Measurements from ENCODE around the gene ZNF281.
"Not testable (repeated sequence)": the region's sequence is repeated elsewhere in the genome, so short reads cannot be mapped to it uniquely, and the experiment has no call there.

The ZNF281 gene

DNA sequence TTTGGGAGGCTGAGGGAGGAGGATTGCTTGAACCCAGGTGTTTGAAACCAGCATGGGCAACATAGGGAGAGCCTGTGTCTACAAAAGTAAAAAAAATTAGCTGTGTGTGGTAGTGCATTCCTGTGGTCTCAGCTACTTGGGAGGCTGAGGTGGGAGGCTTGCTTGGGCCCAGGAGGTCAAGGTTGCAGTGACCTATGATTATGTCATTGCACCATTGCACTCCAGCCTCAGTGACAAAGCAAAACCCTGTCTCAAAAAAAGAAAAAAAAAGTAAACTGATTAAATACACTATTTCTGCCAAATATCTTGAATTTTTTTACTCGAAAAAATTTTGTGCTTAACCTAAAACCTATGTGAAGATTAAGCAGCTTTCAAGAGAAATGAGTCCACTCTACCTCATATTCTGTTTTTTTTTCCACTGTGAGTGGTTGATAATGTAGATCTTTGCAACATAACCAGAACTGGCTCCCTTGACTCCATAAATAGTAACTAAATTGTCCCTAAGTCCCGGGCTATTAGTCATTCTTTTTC lies 19.4 kb upstream of the ZNF281 start:
- DNase-seq: no peak

DNA sequence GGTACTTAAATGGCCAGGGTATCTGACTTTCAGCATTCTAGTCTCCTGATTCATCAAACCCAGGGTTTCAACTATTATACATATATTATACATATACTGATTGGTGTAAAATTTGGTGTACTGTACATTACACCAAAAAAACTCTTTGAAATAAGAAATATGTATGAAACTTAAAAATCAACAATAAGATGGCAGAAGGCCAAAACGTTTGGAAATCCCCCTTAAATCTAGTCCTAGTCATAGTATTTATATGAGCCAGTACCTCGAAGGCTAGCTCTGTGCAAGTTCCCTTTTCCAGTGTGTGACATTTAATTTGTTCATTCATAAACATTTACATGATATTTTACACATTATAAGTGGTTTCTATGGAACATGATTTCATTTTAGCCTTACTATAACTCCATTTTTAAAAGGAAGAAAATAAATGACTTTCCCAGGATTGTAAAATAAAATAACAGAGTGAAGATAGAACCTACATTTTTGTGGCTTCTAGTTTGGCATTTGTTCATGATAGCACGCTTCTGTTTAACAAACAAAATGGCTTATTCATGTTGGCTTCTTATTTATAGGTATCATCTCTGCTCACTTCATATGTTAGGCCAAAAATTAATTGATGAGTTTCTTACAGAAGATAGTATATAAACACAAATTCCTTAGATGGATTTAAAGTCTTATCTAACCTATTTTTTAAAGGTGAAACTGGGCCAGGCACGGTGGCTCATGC lies 18.8 kb upstream of the ZNF281 start:
- peak; percentile 17 to 76 (median 41) for DNase-seq

DNA sequence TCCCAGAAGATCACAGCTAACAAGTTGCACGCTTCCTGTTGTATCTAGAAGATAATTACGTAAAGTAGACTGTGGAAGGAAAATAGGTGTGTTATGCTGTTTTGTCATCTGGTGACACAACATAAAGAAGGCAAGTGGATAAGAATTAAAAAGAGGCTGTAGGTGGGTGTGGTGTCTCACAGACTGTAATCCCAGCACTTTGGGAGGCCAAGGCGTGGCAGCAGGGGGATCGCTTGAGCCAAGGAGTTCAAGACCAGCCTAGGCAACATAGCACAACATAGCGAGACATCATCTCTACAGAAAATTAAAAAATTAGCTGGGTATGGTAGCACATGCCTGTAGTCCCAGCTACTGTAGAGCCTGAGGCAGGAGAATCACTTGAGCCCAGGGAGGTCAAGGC lies 17.9 kb upstream of the ZNF281 start:
- DNase-seq: no peak

DNA sequence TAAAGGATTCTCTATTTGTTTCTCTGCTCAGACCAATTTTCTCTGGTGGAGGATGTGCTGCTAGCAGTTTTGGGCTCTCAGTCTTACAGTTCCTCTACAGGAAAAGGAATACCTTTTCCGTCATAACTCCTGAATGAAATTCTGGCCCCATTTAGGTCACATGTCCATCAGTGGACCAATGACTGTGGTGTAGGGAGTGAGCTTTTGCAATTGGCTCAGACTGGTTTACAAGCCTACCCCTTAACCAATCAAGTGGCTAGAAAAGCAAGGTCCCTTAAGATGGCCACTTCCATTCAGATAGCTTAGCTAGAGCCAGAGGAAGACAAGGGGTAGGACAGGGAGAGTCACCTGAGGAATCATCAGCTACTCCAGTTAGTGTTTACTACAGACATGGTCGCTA lies 16.4 kb upstream of the ZNF281 start:
- DNase-seq: no peak

DNA sequence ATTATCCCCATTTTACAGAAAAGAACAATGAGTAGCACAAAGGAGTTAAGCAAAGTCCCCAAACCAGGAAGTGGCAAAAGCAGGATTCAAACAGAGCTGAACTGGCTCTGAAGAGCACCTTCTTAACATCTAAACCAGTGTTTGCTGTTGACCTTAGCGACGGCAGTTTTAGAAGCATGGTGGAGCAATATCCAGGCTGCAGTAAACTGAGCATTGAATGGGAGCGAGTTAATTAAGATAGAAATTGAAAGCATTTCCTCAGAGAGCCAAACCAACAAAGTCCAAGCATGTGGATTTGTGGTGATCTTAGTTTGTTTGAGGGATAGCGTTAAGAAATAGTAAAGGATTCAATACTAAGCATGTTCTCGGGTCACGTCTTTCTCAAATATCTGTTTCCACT lies 13.4 kb upstream of the ZNF281 start:
- DNase-seq: no peak

DNA sequence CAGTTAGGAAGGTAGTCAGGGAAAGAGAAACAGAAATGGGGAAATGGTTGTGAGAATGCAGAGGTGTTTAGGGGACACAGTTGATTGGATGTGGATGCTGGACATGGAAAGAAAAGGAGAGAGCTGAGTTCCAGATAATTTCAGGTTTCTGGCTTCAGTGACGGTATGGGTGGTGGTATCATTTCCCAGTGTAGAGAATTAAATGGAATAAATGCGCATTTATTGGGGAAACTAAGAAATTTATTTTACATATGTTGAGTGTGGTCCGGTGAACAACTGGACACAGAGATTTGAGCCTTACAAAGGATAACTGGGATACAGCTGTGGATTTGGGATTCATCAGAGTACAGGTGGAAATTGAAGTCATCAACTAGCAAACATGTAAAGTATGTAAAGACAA lies 12.4 kb upstream of the ZNF281 start:
- DNase-seq: no peak

DNA sequence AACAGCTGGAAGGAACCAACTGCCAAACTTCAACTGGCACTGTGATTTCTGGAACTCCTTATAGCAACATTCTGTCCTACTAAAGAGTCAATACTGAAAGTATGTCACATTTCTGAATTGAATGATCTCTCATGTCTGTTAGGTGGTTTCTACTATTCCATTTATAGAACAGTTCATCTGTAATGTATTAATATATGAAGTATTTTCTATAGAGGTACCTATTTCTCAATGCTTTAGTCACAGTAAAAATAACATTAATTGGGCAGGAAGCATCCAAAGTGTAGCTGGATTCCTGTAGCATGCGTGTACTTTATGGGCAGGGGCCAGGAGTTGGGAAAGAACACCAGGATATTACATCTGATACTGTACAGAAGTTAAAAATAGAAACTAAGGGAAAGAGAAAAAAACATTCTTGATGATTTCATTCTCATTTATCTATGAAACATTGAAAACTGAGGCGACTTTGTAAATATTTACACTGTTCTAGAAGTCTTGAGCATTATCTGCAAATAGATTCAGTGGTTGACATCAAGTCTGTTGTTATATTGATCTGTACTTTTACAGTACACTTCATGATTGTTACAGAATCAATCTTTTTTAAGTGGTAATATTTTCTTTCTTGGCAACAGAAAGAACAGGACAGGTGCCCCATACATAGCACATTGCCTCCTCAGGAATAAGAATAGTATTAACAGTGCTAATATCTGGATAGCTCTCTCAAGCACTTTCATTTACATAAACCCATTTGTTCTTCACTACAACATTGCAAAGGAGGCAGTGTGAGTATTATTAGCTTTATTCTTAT lies 6.2 kb upstream of the ZNF281 start:
- peak in 3 of 4 experiments; percentile 14 to 37 (median 19) for DNase-seq

DNA sequence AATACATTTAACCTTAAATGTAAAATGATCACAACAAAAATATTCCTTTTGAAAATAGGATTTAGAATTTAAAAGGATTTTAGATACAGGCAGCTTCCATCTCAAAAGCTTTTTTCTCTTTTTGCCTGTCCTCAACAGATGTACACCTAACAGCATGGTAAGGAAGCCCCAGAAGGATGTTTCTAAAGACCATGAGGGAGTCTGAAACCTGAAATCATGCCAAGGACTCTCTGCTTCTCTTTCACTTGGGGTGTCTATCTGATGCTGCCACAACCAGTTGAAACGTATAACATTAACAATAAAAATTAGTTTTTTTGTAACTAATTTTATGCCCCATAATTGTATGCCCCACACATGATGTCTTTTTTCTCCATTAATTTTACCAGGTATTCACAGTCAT lies 5.4 kb upstream of the ZNF281 start:
- no peak for DNase-seq

DNA sequence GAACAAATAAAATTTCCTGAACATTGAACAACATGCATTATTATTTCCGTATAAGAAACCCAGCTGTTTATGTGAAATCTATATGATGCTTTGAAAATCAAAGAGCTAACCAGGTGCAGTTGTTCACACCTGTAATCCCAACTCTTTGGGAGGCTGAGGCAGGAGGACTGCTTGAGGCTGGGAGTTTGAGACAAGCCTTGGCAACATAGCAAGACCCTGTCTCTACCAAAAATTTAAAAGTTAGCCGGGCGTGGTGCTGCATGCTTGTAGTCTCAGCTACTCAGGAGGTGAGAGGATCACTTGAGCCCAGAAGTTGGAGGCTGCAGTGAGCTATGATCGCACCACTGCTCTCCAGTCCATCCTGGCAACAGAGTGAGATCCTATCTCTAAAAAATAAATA lies 4.8 kb upstream of the ZNF281 start:
- no peak for DNase-seq

DNA sequence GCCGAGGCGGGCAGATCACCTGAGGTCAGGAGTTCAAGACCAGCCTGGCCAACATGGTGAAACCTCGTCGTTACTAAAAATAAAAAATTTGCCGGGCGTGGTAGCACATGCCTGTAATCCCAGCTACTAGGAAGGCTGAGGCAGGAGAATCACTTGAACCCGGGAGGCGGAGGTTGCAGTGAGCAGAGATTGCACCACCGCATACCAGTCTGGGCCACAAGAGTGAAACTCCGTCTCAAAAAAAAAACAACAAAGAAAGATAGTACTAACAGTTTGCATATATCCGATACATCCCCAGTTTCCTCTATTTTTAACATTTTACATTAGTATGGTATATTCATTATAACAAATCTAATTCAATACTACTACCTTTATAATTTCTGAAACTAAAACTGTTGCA lies 3.9 kb upstream of the ZNF281 start:
- not testable (repeated sequence) for DNase-seq

DNA sequence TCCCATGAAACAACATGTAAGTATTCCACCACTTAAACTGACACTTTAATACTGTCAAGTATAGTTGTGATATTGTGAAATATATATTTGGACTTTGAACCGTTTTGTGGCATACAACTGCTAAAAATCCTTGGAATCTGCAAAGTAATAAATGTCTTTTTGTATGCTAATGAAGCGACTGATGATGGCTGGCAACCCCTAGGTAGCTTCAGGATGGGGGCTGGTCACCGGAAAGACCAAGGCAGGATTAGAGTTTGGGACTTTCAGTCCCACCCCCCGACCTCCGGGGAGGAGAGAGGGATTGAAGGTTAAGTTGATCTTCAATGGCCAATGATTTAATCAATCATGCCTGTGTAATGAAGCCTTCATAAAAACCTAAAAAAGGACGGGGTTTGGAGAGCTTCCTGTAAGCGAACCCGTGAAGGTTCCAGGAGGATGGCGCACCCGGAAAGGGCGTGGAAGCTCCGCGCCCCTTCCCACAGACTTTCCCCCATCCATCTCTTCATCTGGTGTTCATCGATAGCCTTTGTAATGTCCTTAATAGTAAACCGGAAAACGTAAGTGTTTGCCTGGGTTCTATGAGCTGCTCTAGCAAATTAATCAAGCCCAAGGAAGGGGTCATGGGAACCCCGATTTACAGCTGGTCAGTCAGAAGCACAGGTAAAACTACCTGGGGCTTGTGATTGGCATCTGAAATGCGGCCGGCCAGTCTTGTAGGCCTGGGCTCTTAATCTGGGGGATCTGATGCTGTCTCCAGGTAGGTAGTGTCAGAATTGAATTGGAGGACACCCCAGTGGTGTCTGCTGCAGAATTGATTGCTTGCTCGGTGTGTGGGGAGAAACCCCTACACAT lies 1.8 kb upstream of the ZNF281 start:
- no peak for DNase-seq

DNA sequence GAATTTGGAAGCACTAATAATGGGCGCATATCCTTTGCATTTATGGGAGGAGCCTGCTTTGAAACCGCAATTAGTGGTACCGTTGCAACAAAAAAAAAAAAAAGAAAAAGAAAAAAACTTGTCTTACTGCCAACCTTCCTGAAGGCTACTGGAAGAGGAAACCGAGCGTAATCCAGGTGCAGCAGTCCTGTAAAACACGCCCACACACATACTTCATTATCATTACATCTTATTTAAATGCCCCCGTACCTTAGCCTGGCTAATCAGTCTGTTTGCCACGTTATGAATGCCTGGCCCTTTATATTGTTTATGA lies 686 bp upstream of the ZNF281 start:
- DNase-seq: no peak

DNA sequence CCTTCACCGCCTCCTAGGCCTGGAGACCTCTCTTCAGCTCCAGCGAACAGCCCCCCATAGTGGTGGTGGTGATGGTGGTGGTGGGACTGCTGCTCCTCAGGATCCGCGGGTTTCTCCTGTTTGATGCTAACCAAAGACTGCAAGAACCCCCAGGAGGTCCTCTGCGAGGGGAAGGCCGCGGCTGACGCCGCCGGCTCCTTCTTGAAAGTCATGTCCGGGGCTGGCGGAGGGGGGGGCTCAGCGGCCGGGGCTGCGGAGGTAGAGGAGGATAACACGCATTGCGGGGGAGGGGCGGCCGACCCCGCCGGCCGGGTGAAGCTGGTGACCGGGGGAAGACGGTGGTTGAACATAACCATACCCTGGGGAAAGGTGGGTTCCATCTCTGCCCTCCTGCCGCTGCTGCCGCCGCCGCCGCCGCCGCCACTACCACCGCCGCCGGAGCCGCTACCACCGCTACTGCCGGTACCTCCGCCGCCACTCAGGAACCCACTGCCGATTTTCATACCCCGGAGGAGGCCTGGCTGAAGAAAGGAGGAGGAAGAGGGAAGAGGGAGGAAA lies 554 bp downstream of the ZNF281 start:
- peak in 3 of 4 experiments; percentile 13 to 49 (median 34) for DNase-seq

DNA sequence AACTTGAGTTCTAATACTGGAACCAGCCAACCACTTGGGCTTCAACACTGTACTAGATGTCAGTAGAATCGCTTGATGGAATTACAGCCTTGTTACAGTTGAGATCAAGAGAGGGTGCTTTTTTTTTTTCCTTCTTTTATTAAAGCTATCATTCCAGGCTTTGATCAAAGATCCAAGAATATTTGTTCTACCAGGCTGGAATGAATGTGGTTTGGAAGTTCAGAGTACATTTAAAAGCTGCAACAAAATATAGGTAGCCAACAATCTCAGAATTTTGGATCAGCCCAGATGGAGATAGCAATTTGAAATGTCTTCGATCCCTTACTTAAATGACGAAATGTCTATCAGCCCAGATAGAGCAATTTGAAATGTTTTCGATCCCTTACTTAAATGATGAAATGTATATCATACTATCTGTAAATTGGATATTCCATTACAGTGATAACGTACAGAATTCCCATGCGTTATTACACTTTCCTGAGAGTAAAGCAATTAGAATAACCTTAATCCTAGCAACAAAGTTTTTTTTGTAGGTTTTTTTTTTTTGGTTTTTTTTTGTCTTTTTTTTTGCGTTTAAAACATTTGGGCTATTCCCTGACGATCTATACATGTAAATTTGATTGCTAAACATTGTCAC lies 3.6 kb downstream of the ZNF281 start:
- no peak for DNase-seq

DNA sequence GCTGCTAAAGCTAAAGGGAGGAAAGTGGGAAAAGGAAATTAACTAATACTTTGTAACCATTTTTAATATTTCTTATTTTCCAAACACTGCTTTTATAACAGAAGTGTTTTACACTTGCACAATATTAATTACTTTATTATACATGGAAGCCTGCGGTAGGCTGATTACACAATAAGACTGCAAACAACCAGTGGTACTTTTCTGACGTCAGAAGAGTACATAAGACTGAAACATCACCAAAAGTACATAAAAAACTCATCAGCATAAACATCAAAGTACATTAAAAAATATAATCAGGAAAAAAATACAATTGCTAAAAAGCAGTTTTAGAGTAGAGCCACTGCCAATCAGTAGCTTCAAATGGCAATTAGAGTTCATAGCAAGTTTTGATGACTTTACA lies 4.6 kb downstream of the ZNF281 start:
- DNase-seq: peak in 2 of 4 experiments; percentile 25 to 52

DNA sequence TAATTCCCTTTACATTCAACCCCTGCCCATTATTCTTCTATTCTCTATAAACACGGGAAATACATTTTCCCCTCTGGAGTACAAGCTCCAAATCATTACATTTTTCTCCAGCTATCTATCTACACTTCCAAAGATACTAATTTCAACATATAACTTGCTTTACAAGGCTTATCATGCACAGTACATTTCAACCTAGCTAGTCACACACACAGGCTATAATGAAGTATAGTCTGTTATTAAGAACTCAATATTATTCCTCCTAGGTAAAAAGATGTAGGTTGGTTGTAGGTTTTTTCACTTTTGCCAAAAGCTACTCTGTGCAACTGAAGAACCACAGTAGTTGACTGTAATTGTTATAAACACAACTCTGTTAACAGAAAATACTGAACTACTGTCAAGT lies 8.1 kb downstream of the ZNF281 start:
- no peak for DNase-seq

DNA sequence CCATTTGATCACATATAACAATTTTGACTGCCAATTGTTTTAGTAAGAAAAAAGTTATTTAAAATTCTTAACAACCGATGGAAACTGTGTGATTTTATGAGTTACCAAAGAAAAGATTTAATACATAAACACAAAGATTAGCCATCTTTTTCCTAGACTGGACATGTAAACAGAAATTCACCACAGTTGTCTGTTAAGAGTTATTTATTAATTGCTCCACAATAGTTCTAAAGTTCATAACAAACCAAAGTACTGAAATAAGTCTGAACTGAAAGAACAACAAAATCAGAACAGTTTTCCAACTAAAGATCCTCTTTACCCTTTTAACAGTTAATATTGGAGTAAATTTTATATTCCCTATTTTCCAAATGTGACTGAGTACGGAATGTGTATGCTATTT lies 8.6 kb downstream of the ZNF281 start:
- DNase-seq: no peak

DNA sequence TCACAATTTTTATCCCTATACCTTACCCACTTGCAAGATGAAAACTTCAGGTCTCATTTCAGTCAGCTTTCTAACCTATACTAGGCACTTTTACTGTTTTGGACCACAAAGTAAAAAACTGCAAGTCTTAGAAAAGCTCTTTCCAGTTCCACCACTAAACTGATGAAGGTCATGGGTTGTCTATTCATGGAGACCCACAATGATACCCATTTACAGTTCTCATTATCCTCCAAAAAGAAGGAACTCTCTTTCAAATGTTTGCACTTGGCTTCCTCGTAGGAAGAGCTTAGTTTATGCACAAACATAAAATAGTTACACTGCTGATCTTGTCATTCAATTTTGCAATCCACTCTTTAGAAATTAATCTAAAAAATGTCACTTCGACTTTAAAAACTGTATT lies 9.3 kb downstream of the ZNF281 start:
- DNase-seq: peak in 3 of 4 experiments; percentile 7 to 47 (median 41)

DNA sequence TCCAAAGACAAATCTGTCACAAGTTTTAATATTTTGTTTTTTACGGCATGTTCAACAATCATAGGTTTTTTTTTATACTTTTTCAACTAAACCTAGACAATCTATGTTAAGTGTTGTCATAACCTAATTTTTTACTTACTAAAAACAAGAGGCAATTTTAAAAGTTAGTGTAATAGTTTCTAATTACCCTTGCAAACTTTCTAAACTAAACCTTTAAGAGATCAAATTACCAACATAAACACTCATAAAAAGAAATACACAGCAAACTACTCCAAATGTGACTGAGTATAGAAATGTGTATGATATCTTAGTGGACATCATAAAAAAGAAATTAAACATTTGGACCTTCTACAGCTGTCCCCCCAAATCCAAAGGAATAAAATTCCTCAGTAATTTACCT lies 10.0 kb downstream of the ZNF281 start:
- no peak for DNase-seq

DNA sequence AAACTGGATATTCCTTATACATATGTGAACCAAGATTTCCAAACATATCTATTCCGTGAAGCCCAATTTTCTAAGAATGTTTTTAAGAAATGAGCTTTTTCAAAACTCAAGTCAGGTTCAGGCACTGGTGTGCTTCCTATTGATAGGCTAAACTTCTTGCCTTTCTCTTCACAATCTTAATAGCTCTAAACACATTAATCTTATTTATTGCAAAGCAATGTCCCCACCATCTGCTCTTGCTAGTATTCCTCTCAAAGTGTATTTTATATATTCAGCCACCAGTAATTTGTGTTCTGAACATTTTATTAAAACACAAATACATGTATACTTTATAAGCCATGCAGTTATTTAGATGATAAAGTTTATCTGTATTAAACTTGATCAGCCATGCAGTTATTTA lies 11.5 kb downstream of the ZNF281 start:
- no peak for DNase-seq

DNA sequence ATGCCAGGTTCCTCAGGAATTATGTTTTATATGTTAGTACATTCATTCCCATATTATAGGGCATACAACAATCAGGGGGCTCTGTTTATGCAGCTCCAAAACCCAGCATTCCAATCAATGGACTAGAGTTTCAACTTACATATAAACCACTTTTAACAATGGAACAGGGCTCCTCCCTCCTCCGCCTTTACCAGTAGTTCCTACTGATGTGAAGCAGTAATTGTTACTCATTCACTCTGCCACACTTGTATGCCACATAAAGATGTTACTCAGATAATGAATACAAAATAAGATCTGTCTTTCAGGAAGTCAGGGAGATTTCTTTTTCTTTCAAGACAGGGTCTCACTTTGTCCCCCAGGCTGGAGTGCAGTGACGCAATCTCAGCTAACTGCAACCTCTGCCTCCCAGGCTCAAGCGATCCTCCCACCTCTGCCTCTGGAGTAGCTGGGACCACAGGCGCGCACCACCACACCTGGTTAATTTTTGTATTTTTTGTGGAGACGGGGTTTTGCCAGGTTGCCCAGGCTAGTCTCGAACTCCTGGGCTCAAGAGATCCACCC lies 17.1 kb downstream of the ZNF281 start:
- no peak for DNase-seq

DNA sequence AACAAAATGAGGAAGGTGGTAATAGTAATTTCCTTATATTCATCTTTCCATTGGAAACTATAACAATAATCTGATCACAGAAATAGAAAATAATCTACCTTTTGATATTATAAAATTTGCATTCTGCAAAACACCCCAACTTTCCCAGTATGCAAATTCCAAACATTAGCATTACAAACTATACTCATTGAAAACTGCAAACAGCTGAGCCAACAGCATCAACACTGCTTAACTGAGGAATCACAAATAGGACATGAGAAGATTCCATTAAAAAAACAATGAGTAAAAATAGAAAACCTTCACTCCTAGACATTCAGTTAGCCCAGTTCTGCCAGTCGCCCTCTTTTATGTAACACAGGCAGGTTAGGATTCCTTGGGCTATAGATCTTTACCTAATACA lies 18.1 kb downstream of the ZNF281 start:
- DNase-seq: no peak

All from suppressor macrophage (primary cell).